Ishikawa (cell line): ENCODE measurements around the gene AMT.

Experiments used
- CEBPB ChIP-seq: IDR thresholded peaks from 2 replicates; pipeline ENCODE4 v1.6.1; 2012
- CREB1 ChIP-seq: IDR thresholded peaks from 2 replicates; pipeline ENCODE4 v1.6.1; 2012; ENCODE audit warnings: low read depth
- EGR1 ChIP-seq: IDR thresholded peaks from 2 replicates; pipeline ENCODE4 v1.6.1; 2012
- EP300 ChIP-seq: IDR thresholded peaks from 2 replicates; pipeline ENCODE4 v1.6.1; 2012; ENCODE audit warnings: borderline replicate concordance
- FOXM1 ChIP-seq: IDR thresholded peaks from 2 replicates; pipeline ENCODE4 v1.6.1; 2012; ENCODE audit warnings: low read depth, borderline replicate concordance
- MAX ChIP-seq: IDR thresholded peaks from 2 replicates; pipeline ENCODE4 v1.6.1; 2012
- NFIC ChIP-seq: IDR thresholded peaks from 2 replicates; pipeline ENCODE4 v1.6.1; 2012
- RAD21 ChIP-seq: IDR thresholded peaks from 2 replicates; pipeline ENCODE4 v1.6.1; 2012; ENCODE audit warnings: low read depth
- REST ChIP-seq: IDR thresholded peaks from 2 replicates; pipeline ENCODE4 v1.6.1; 2012; ENCODE audit warnings: low read depth, mild to moderate bottlenecking
- TAF1 ChIP-seq: IDR thresholded peaks from 2 replicates; pipeline ENCODE4 v1.6.1; 2012; ENCODE audit warnings: low read depth, mild to moderate bottlenecking
- TCF12 ChIP-seq: IDR thresholded peaks from 2 replicates; pipeline ENCODE4 v1.6.1; 2012; ENCODE audit warnings: low read depth
- TEAD4 ChIP-seq: IDR thresholded peaks from 2 replicates; pipeline ENCODE4 v1.6.1; 2012
- USF1 ChIP-seq: IDR thresholded peaks from 2 replicates; pipeline ENCODE4 v1.6.1; 2012
- YY1 ChIP-seq: IDR thresholded peaks from 2 replicates; pipeline ENCODE4 v1.6.1; 2012; ENCODE audit warnings: low read depth
- ZBTB7A ChIP-seq: IDR thresholded peaks from 2 replicates; pipeline ENCODE4 v1.6.1; 2012; ENCODE audit warnings: low read depth

Gene AMT

GRCh38 chr3:49371946-49372345, 50.3 kb downstream of the AMT start:
- TF ChIP-seq EGR1 (no peak), TAF1 (no peak), NFIC (no peak), USF1 (no peak), ZBTB7A (no peak), YY1 (no peak), MAX (no peak), CREB1 (no peak), EP300 (no peak), RAD21 (no peak), TEAD4 (no peak), TCF12 (no peak), CEBPB (no peak), REST (no peak), FOXM1 (no peak)

GRCh38 chr3:49370585-49371290, 51.5 kb downstream of the AMT start:
- TF ChIP-seq USF1 (no peak), TCF12 (no peak), YY1 (no peak), RAD21 (no peak)
